ENCODE results near the gene FRMD1.

FRMD1 gene

DNA sequence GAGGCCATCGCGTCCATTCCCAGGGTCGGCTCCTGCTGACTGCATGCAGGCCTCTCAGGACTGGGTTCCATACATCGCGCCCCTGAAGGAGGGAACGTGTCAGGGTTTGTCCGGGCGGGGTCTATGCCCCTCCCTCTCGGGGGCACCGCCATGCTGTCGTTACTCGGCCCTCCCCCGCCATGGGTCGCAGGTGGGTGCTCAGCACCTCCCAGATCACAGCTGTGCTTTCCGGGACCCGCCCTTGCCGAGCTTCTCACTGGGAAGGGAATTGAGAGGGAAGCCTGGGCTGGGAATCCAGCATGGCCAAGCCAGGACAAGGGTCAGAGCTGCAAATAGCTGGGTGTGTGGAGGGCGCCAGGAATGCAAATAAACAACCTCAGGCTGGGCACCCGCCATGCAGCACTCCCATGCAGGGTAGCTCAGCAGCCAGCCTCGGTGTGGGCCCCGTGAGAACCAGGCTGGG, at the start of gene FRMD1:
FRMD1 (minus strand) TSS at position 270 of the 463 bp plus-strand sequence; CDS start at position 152, 118 bp downstream.
- DNase-seq, result no peak
- in situ Hi-C loops (cut with HindIII; ENCODE audit: low pct_ligation_motif_present, low pct_unique_long_range_greater_than_20kb, low sequenced_read_pairs), result no loop called here

DNA sequence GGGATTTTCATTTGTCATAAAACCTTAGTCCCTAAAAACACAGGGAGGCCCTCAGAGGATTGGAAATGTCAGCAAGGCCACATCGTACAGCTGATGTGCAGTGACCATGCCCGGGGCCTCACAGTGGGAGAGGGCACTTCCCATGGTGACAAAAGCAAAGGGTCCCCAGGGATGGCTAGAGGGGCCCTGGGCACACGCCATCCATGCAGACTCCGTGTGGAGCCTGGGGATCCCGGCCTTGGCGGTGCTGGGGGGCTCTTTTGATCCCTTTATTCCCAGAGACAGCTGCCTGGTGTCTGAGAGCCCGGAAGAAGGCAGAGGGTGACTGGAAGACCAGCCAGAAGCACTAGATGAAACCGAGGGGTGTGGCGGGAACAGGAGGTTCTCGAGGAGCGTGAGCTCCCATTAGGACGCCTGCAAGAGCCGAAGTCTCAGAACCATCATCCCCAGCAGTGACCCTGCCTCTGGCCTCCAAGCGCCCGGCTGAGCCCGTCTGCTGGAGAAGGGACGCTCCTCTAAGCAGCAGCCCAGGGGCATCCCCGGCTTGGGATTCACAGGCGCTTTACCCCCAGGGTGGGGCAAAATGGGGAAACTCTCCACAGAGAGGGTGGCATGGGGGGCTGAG, 49.1 kb upstream of the FRMD1 start:
- DNase-seq, result no peak
- in situ Hi-C loops (cut with HindIII; ENCODE audit: low pct_ligation_motif_present, low pct_unique_long_range_greater_than_20kb, low sequenced_read_pairs), result no loop called here

GRCh38 chr6:168127384-168127868, 48.4 kb upstream of the FRMD1 start:
- DNase-seq, result no peak
- in situ Hi-C loops (cut with HindIII; ENCODE audit: low pct_ligation_motif_present, low pct_unique_long_range_greater_than_20kb, low sequenced_read_pairs), result no loop called here

GRCh38 chr6:168126566-168127383, 47.8 kb upstream of the FRMD1 start:
- DNase-seq, result no peak
- in situ Hi-C loops (cut with HindIII; ENCODE audit: low pct_ligation_motif_present, low pct_unique_long_range_greater_than_20kb, low sequenced_read_pairs), result no loop called here

GRCh38 chr6:168125429-168126001, 46.5 kb upstream of the FRMD1 start:
- no peak for DNase-seq
- in situ Hi-C loops (cut with HindIII; ENCODE audit: low pct_ligation_motif_present, low pct_unique_long_range_greater_than_20kb, low sequenced_read_pairs), result no loop called here

- in situ Hi-C loops (cut with HindIII; ENCODE audit: low pct_ligation_motif_present, low pct_unique_long_range_greater_than_20kb, low sequenced_read_pairs), result no loop called here
- no peak for DNase-seq
Observed at GRCh38 chr6:168124921-168125320, 45.9 kb upstream of the FRMD1 start.

GRCh38 chr6:168124158-168124557, 45.1 kb upstream of the FRMD1 start:
- in situ Hi-C loops (cut with HindIII; ENCODE audit: low pct_ligation_motif_present, low pct_unique_long_range_greater_than_20kb, low sequenced_read_pairs), result no loop called here
- DNase-seq, result no peak

DNA sequence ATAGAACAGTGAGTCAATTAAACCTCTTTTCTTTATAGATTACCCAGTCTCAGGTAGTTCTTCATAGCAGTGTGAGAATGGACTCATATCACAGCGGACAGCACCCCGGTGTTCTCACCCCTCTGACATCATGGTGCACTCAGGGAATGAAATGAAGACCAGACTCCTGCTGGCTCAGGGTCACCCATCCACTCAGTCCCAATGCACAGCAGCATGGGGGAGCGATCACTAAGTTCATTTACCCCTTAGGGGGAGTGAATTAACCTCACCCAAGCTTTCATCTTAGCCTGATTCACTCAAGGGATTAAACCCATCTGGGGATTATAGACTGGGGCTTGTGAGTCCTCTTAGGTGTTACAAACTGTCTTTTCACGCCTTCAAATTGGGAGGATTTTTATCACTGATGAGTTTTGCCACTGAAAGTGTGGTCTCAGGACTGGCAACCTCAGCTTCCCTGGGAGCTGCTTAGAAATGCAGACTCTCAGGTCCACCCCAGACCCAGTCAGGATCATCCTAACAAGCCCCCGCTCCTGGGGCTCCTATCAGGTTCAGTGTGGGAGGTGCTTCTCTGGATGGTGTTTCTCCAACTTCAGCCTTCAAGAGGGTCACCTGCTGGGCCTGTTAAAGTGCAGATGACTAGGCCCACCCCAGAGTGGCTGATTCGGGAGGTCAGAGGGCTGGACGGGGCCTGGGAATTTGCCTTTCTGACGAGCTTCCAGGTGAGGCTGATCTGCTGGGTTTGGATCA, 44.3 kb upstream of the FRMD1 start:
- no peak for DNase-seq
- in situ Hi-C loops (cut with HindIII; ENCODE audit: low pct_ligation_motif_present, low pct_unique_long_range_greater_than_20kb, low sequenced_read_pairs), result no loop called here

- in situ Hi-C loops (cut with HindIII; ENCODE audit: low pct_ligation_motif_present, low pct_unique_long_range_greater_than_20kb, low sequenced_read_pairs), result no loop called here
Observed at GRCh38 chr6:168122521-168122920, 43.5 kb upstream of the FRMD1 start.

GRCh38 chr6:168122011-168122410, 43.0 kb upstream of the FRMD1 start:
- DNase-seq, result no peak
- in situ Hi-C loops (cut with HindIII; ENCODE audit: low pct_ligation_motif_present, low pct_unique_long_range_greater_than_20kb, low sequenced_read_pairs), result no loop called here

More at GRCh38 chr6:168122521-168122920, 43.5 kb upstream of the FRMD1 start:
- DNase-seq, result no peak

DNA sequence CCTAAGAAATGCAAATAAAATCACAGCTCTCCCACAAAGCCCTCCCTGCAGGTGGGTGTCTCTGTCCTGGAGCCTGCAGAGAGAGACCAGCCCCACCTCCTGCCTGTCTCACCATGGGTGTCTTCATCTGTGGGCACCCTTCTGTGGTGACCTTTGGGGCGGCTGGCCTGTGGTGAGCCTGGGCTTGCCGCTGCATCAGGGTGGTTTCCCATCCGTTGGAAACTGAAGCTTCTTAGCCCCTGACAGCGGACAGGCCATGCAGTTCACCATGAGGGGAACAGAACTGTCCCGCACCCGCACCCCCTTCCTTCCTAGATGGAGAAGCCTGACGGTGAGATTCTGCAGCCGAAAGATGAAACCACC, 42.3 kb upstream of the FRMD1 start:
- no peak for DNase-seq
- in situ Hi-C loops (cut with HindIII; ENCODE audit: low pct_ligation_motif_present, low pct_unique_long_range_greater_than_20kb, low sequenced_read_pairs), result no loop called here

DNA sequence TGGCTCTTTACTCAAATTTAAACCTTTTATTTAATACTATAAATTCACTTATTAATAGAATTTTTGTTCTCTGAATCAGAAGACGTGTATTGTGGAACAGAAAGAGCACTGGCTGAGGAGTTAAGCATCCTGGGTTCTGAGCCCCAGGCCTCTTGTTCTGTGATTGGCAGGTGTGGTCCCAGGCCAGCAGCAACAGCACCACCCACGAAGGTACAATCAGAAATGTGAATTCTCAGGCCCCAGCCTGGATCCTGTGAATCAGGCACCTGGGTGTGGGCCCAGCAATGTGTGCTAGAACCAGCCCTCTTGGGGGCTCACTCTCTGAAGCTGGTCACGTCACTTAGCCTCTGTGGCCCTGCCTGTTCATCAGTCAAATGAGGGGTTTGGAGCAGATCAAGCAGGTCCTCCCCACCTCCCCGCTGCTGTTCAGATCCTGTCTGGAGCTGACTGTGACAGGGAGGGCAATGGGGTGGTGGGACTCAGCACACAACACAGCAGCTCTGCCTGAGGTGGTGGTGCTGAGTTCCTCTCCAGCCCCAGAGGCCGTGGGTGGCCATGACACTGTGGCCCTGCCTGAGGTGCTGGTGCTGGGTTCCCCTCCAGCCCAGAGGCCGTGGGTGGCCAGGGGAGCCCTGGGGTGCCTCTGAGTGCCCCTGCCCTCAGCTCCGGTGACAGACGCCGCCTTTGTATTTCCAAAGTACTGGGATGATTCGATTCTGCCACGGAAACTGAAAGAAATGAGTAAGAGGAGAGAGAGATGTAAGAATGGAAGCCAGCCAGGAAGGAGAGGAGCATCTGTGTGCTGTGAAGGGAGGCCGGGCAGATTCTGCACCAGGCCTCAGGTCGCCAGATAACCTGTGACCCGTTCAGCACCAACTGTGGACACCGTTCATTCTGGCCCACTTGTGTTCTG, 41.6 kb upstream of the FRMD1 start:
- in situ Hi-C loops (cut with HindIII; ENCODE audit: low pct_ligation_motif_present, low pct_unique_long_range_greater_than_20kb, low sequenced_read_pairs), result no loop called here

GRCh38 chr6:168119539-168119938, 40.5 kb upstream of the FRMD1 start:
- DNase-seq, result no peak

More for the DNA sequence above, 41.6 kb upstream of the FRMD1 start:
- no peak for DNase-seq

DNA sequence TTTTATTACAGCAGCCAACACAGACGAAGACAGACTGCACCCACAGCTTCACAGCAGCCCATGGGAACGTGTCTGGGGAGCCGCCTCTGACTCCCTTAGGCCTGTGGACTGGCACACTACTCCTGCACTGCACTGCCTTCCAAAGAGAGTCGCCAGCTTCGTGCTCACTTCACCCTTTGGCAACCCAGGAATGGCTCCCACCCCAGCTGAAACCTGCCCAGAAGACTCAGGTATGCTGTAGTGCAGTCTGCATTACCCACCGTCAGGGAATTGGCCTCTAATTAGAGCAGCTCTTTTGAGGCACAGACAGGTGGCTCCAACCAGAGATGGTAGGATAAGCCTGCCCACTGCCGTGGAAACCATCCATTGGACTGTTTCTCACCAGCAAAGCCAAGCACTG, 39.9 kb upstream of the FRMD1 start:
- DNase-seq, result no peak
- in situ Hi-C loops (cut with HindIII; ENCODE audit: low pct_ligation_motif_present, low pct_unique_long_range_greater_than_20kb, low sequenced_read_pairs), result no loop called here

More at GRCh38 chr6:168119539-168119938, 40.5 kb upstream of the FRMD1 start:
- in situ Hi-C loops (cut with HindIII; ENCODE audit: low pct_ligation_motif_present, low pct_unique_long_range_greater_than_20kb, low sequenced_read_pairs), result no loop called here

DNA sequence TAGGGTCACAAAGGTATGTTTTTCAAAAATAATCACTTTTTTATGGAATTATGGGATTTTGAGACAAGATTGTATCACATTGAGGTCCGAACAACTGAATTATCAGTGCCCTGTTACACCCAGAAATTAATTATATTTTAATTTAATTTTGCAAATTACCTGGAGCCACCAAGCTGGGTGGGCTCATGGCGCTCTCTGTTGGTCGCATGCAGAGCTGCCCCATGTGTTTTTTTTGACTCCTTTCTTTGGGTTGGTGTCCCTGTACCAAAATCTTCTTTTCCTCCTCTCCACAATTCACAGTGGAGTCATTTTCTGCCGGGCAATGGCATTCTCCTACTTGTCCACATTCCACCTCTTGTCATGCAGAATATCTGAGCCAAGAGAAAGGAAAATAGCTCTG, 38.9 kb upstream of the FRMD1 start:
- DNase-seq, result no peak
- in situ Hi-C loops (cut with HindIII; ENCODE audit: low pct_ligation_motif_present, low pct_unique_long_range_greater_than_20kb, low sequenced_read_pairs), result no loop called here

- in situ Hi-C loops (cut with HindIII; ENCODE audit: low pct_ligation_motif_present, low pct_unique_long_range_greater_than_20kb, low sequenced_read_pairs), result no loop called here
- DNase-seq, result no peak
Observed at GRCh38 chr6:168116975-168117899, 38.2 kb upstream of the FRMD1 start.

- DNase-seq, result no peak
- in situ Hi-C loops (cut with HindIII; ENCODE audit: low pct_ligation_motif_present, low pct_unique_long_range_greater_than_20kb, low sequenced_read_pairs), result no loop called here
Observed at GRCh38 chr6:168116438-168116974, 37.5 kb upstream of the FRMD1 start.

All from ACHN (cell line).